ENCODE data around the gene DDX39A.
"Not testable (repeated sequence)": the region's sequence is repeated elsewhere in the genome, so short reads cannot be mapped to it uniquely, and the experiment has no call there.

The DDX39A gene

GRCh38 chr19:14409146-14410023 is 9.8 kb downstream of the DDX39A start:
- no peak for DNase-seq (ENCODE audit: low read depth in 2 of 3, low spot score in 2 of 3)

- DNase-seq (ENCODE audit: low read depth in 2 of 3, low spot score in 2 of 3): no peak
Measured at GRCh38 chr19:14408491-14409145, 10.5 kb downstream of the DDX39A start.

- no peak for DNase-seq (ENCODE audit: low read depth in 2 of 3, low spot score in 2 of 3)
Measured at GRCh38 chr19:14407605-14408484, 11.3 kb downstream of the DDX39A start.

- DNase-seq (ENCODE audit: low read depth in 2 of 3, low spot score in 2 of 3): no peak
Measured at GRCh38 chr19:14406645-14407401, 12.3 kb downstream of the DDX39A start.

- DNase-seq (ENCODE audit: low read depth in 2 of 3, low spot score in 2 of 3): peak; percentile 83 to 86 (median 85)
Measured at GRCh38 chr19:14405758-14406644, 13.1 kb downstream of the DDX39A start.

GRCh38 chr19:14405380-14405757 is 13.8 kb downstream of the DDX39A start:
- DNase-seq (ENCODE audit: low read depth in 2 of 3, low spot score in 2 of 3): no peak

GRCh38 chr19:14404312-14404711 is 14.8 kb downstream of the DDX39A start:
- no peak for DNase-seq (ENCODE audit: low read depth in 2 of 3, low spot score in 2 of 3)

GRCh38 chr19:14403145-14403930 is 15.8 kb downstream of the DDX39A start:
- DNase-seq (ENCODE audit: low read depth in 2 of 3, low spot score in 2 of 3): not testable (repeated sequence)

- DNase-seq (ENCODE audit: low read depth in 2 of 3, low spot score in 2 of 3): no peak
Measured at GRCh38 chr19:14402332-14403144, 16.6 kb downstream of the DDX39A start.

GRCh38 chr19:14401468-14402195 is 17.5 kb downstream of the DDX39A start:
- no peak for DNase-seq (ENCODE audit: low read depth in 2 of 3, low spot score in 2 of 3)

- DNase-seq (ENCODE audit: low read depth in 2 of 3, low spot score in 2 of 3): no peak
Measured at GRCh38 chr19:14400951-14401431, 18.1 kb downstream of the DDX39A start.

- DNase-seq (ENCODE audit: low read depth in 2 of 3, low spot score in 2 of 3): not testable (repeated sequence)
Measured at GRCh38 chr19:14397168-14397567, 22.0 kb downstream of the DDX39A start.

GRCh38 chr19:14396730-14397129 is 22.4 kb downstream of the DDX39A start:
- DNase-seq (ENCODE audit: low read depth in 2 of 3, low spot score in 2 of 3): not testable (repeated sequence)

GRCh38 chr19:14395710-14396336 is 23.3 kb downstream of the DDX39A start:
- no peak for DNase-seq (ENCODE audit: low read depth in 2 of 3, low spot score in 2 of 3)

- DNase-seq (ENCODE audit: low read depth in 2 of 3, low spot score in 2 of 3): no peak
Measured at GRCh38 chr19:14395262-14395661, 23.9 kb downstream of the DDX39A start.

GRCh38 chr19:14394167-14394566 is 25.0 kb downstream of the DDX39A start:
- DNase-seq (ENCODE audit: low read depth in 2 of 3, low spot score in 2 of 3): no peak

GRCh38 chr19:14393329-14393728 is 25.8 kb downstream of the DDX39A start:
- DNase-seq (ENCODE audit: low read depth in 2 of 3, low spot score in 2 of 3): no peak
